Measurements from ENCODE around the gene OR2A1. TPM values are rescaled to one million over a fixed set of nuclear protein-coding genes. Genes with fewer than 3 reads are reported as not detected.
A peak's percentile ranks its signal among the peaks of the same experiment; 100 is the strongest.
"Not testable (repeated sequence)": the region's sequence is repeated elsewhere in the genome, so short reads cannot be mapped to it uniquely, and the experiment has no call there.

The OR2A1 gene, protein sequence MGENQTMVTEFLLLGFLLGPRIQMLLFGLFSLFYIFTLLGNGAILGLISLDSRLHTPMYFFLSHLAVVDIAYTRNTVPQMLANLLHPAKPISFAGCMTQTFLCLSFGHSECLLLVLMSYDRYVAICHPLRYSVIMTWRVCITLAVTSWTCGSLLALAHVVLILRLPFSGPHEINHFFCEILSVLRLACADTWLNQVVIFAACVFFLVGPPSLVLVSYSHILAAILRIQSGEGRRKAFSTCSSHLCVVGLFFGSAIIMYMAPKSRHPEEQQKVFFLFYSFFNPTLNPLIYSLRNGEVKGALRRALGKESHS
- 0.10 TPM in 1 of 2 replicates, not detected in the other for total RNA-seq (2014; rRNA removed; shearing (Covaris generic))
- 1.2 and 1.6 TPM in 2 replicates for polyA plus RNA-seq (2016; fragmentation: Nextera tagmentation; extraction: Ambion mirVana)
- long read RNA-seq: 0 reads

DNA sequence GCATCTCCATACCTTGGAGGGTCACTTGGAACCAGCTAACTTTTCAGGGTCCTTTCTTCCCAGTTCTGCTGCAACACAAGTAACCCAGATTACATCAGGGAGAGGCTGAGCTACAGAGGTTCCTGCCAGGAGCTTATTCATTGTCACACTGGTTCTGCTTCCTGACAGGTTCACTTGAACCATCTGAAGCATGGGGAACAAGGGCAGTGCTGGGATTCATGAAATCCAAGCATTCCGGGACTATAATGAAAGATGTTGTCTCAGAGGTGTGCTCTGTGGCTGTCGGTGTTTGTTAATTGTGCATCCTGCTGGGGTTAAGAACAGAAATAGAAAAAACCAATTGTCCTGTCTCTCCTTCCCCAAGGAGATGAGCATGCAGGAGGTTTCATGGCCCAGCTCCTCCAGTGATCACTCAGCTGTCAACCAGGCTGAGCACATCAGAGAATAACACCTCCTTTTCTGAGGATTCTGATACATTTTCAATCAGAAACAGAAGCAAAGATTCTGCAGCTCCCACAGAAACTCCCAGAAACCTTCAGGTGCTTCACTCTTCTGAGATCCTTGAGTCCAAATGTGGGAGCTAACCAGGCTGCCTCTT, at the start of gene OR2A1:
Gene OR2A1, plus strand, starts transcription at position 548 of the 598 bp plus-strand sequence. CDS start 5,706 bp downstream, outside the sequence.
- H3K9me3 Mint-ChIP-seq; H3K27ac ChIP-seq (ENCODE audit: low read depth); H3K79me2 ChIP-seq (replicated peaks; ENCODE audit: insufficient read depth); H3K4me3 ChIP-seq; H3K4me2 ChIP-seq; H4K20me1 ChIP-seq (replicated peaks; ENCODE audit: insufficient read depth); DNase-seq (ENCODE audit: low spot score); H3K27me3 ChIP-seq (ENCODE audit: insufficient read depth); H3K4me1 Mint-ChIP-seq; H3K4me3 Mint-ChIP-seq; H3K4me1 ChIP-seq (ENCODE audit: insufficient read depth); H3K36me3 ChIP-seq (ENCODE audit: insufficient read depth); H2AFZ ChIP-seq; H3F3A ChIP-seq (replicated peaks; ENCODE audit: low read depth); H3K27ac Mint-ChIP-seq; H3K27me3 Mint-ChIP-seq (ENCODE audit: insufficient read depth, low read depth, poor library complexity); H3K9me2 ChIP-seq (ENCODE audit: insufficient read depth); H3K36me3 Mint-ChIP-seq (ENCODE audit: low read depth): not testable (repeated sequence)
- ATAC-seq: peak; percentile 77

DNA sequence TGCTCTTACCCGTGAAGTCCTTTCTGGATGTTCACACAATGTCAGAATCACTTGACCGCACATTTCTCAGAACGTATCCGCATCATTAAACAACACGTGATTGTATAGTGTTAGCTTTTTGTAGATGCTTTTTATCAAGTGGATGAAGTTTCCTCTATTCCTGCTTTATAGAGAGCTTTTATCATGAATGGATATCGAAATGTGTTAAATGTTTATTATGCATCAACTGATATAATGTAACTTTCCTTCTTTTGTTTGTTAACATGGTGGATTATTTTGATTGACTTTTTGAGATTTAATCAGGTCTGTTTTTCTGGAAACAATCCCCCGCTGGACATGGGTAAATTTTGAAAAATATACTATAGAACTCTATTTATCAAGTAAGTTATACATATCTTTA, 47.5 kb upstream of the OR2A1 start, which contains the start of gene OR2A7:
Gene OR2A7, minus strand, starts transcription at position 101 of the 400 bp plus-strand sequence. CDS start 5,164 bp downstream, outside the sequence.
- H2AFZ ChIP-seq; H3K4me3 ChIP-seq; H3K9me3 Mint-ChIP-seq; H3K4me2 ChIP-seq; H3K27ac ChIP-seq (ENCODE audit: low read depth); H3K4me1 Mint-ChIP-seq; H3K36me3 ChIP-seq (ENCODE audit: insufficient read depth); ATAC-seq; H3K4me3 Mint-ChIP-seq; DNase-seq (ENCODE audit: low spot score); H4K20me1 ChIP-seq (replicated peaks; ENCODE audit: insufficient read depth); H3K79me2 ChIP-seq (replicated peaks; ENCODE audit: insufficient read depth); H3K27me3 Mint-ChIP-seq (ENCODE audit: insufficient read depth, low read depth, poor library complexity); H3K27ac Mint-ChIP-seq; H3K36me3 Mint-ChIP-seq (ENCODE audit: low read depth); H3K4me1 ChIP-seq (ENCODE audit: insufficient read depth); H3K9me2 ChIP-seq (ENCODE audit: insufficient read depth); H3K27me3 ChIP-seq (ENCODE audit: insufficient read depth); H3F3A ChIP-seq (replicated peaks; ENCODE audit: low read depth): not testable (repeated sequence)

DNA sequence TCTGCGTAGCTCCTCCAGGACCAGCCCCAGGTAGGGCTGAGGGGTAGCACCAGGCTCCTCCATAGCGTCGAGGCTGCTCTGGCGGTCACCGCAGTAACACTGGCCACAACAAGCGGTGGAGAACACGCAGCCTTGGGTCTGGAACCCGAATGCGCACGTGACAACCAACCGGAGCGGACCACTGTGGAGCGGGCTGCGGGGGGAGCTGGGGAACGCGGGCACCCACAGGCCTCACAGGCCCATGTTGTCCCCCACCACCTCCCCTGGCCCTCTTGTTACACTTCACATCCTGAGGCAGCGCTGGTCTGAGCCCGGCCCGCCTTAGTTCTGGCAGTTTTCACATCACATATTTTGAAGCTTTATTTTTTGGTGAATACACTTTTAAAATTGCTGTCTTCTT, 43.0 kb upstream of the OR2A1 start, which contains the start of gene CTAGE8:
Gene CTAGE8, minus strand, starts transcription at position 101 of the 400 bp plus-strand sequence. Its CDS starts 38 bp downstream, at position 63.
- not testable (repeated sequence) for H3K4me3 ChIP-seq; H4K20me1 ChIP-seq (replicated peaks; ENCODE audit: insufficient read depth); H3K27ac Mint-ChIP-seq; H3K27me3 Mint-ChIP-seq (ENCODE audit: insufficient read depth, low read depth, poor library complexity); H3K79me2 ChIP-seq (replicated peaks; ENCODE audit: insufficient read depth); H3F3A ChIP-seq (replicated peaks; ENCODE audit: low read depth); H3K9me2 ChIP-seq (ENCODE audit: insufficient read depth); H3K4me1 Mint-ChIP-seq; H3K36me3 Mint-ChIP-seq (ENCODE audit: low read depth); H3K9me3 Mint-ChIP-seq; ATAC-seq; H2AFZ ChIP-seq; H3K27ac ChIP-seq (ENCODE audit: low read depth); H3K4me1 ChIP-seq (ENCODE audit: insufficient read depth); H3K36me3 ChIP-seq (ENCODE audit: insufficient read depth); H3K4me3 Mint-ChIP-seq; DNase-seq (ENCODE audit: low spot score); H3K4me2 ChIP-seq; H3K27me3 ChIP-seq (ENCODE audit: insufficient read depth)

DNA sequence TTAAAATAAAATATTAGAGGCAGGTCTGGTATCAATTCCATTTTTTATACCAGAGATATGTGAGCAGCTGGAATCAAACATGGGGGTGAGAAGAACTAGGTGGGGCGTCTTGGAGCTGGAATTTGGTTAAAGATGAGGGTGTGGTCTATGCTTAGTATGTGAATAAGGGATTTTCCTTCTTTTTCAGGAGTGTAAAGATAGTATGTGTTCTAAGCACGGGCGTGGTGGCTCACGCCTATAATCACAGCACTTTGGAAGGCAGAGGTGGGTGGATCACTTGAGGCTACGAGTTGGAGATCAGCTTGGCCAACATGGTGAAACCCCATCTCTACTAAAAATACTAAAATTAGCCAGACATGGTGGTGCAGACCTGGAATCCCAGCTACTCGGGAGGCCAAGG, 36.9 kb upstream of the OR2A1 start:
- H3K36me3 ChIP-seq (ENCODE audit: insufficient read depth); H3K27ac ChIP-seq (ENCODE audit: low read depth); H3K4me1 Mint-ChIP-seq; H3K4me3 Mint-ChIP-seq; H4K20me1 ChIP-seq (replicated peaks; ENCODE audit: insufficient read depth); H3K79me2 ChIP-seq (replicated peaks; ENCODE audit: insufficient read depth); H3K27ac Mint-ChIP-seq; H3F3A ChIP-seq (replicated peaks; ENCODE audit: low read depth); H3K27me3 Mint-ChIP-seq (ENCODE audit: insufficient read depth, low read depth, poor library complexity); H3K4me2 ChIP-seq; H3K4me1 ChIP-seq (ENCODE audit: insufficient read depth); H3K9me2 ChIP-seq (ENCODE audit: insufficient read depth); DNase-seq (ENCODE audit: low spot score); H2AFZ ChIP-seq; ATAC-seq; H3K9me3 Mint-ChIP-seq; H3K4me3 ChIP-seq; H3K27me3 ChIP-seq (ENCODE audit: insufficient read depth): not testable (repeated sequence)
- H3K36me3 Mint-ChIP-seq (ENCODE audit: low read depth): peaks cover 22% of the 10 kb centered on the region

DNA sequence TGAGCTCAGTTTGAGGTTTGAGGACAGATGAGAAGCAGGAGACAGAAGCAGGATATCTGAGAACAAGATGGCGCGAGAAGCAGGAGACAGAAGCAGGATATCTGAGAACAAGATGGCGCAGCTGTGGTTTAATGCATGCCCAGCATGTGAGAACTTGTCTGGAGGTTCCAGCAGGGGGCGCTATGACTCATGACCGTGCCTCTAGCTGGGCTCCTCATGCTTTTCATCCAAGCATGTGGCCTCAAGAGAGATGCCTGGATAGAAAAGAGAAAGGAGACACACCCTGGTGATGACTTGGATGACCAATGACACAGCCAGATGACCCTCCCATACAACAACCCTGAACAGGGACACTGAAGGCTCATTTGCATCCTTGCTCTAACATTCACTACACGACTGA, 32.2 kb upstream of the OR2A1 start:
- not testable (repeated sequence) for H3K4me3 Mint-ChIP-seq; H3F3A ChIP-seq (replicated peaks; ENCODE audit: low read depth); H3K79me2 ChIP-seq (replicated peaks; ENCODE audit: insufficient read depth); H3K9me2 ChIP-seq (ENCODE audit: insufficient read depth); H3K9me3 Mint-ChIP-seq; H3K36me3 ChIP-seq (ENCODE audit: insufficient read depth); DNase-seq (ENCODE audit: low spot score); H3K4me1 Mint-ChIP-seq; H3K27me3 Mint-ChIP-seq (ENCODE audit: insufficient read depth, low read depth, poor library complexity); H3K27me3 ChIP-seq (ENCODE audit: insufficient read depth); H4K20me1 ChIP-seq (replicated peaks; ENCODE audit: insufficient read depth); H3K27ac Mint-ChIP-seq; H3K4me3 ChIP-seq; H3K4me2 ChIP-seq; H3K27ac ChIP-seq (ENCODE audit: low read depth); H3K4me1 ChIP-seq (ENCODE audit: insufficient read depth); H2AFZ ChIP-seq
- peak; percentile 59 for ATAC-seq
- peaks cover 14% of the 10 kb centered on the region for H3K36me3 Mint-ChIP-seq (ENCODE audit: low read depth)

DNA sequence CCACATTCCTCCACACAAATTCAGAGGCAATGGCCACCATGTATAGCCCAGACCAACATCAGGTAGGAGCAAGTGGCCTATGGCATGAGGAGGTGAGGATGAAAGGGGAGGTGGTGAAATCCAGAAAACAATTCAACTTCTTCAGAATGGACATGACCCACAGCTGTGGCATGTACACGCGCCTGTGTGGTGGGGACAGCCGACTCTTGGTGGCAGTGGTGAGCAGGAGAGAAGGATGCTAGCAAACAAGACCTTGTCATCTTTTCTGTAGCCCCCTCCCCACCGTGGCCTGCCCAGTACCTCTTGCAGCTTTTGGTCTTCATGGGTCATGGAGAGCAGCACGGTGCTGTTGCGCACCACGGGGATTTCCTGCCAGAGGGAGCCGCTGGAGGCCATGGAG, 30.2 kb upstream of the OR2A1 start:
- H2AFZ ChIP-seq; H3K27ac ChIP-seq (ENCODE audit: low read depth); H3K4me2 ChIP-seq; H3K4me1 ChIP-seq (ENCODE audit: insufficient read depth); H3K27ac Mint-ChIP-seq; H3K4me1 Mint-ChIP-seq; H3K27me3 Mint-ChIP-seq (ENCODE audit: insufficient read depth, low read depth, poor library complexity); H4K20me1 ChIP-seq (replicated peaks; ENCODE audit: insufficient read depth); H3K36me3 Mint-ChIP-seq (ENCODE audit: low read depth); H3K4me3 Mint-ChIP-seq; H3K27me3 ChIP-seq (ENCODE audit: insufficient read depth); H3K9me3 Mint-ChIP-seq; H3K79me2 ChIP-seq (replicated peaks; ENCODE audit: insufficient read depth); H3K36me3 ChIP-seq (ENCODE audit: insufficient read depth); DNase-seq (ENCODE audit: low spot score); H3F3A ChIP-seq (replicated peaks; ENCODE audit: low read depth); H3K4me3 ChIP-seq; H3K9me2 ChIP-seq (ENCODE audit: insufficient read depth): not testable (repeated sequence)
- ATAC-seq: peak; percentile 41
